HepG2 (cell line): Measurements from ENCODE around the gene MICAL3. TPM values are rescaled to one million over a fixed set of nuclear protein-coding genes. Genes with fewer than 3 reads are reported as not detected.

Experiments
- ATM ChIP-seq: fragments of 450-650 bp; IDR thresholded peaks from 2 replicates; pipeline ENCODE4 v1.7.1; 2017; ENCODE audit warnings: mild to moderate bottlenecking, borderline replicate concordance
- BCLAF1 ChIP-seq: fragments of 450-650 bp; IDR thresholded peaks from 2 replicates; pipeline ENCODE4 v1.6.1; 2017; ENCODE audit warnings: mild to moderate bottlenecking
- GATAD2A ChIP-seq: IDR thresholded peaks from 2 replicates; pipeline ENCODE4 v1.6.1; 2016
- IKZF5 ChIP-seq: IDR thresholded peaks from 2 replicates; pipeline ENCODE4 v1.6.1; 2018; ENCODE audit warnings: missing genetic modification reagents, mild to moderate bottlenecking, missing compliant biosample characterization
- MZF1 ChIP-seq: sonication (generic); formaldehyde crosslinking; IDR thresholded peaks from 2 replicates; pipeline ENCODE4 v1.8.1; 2023; ENCODE audit warnings: mild to moderate bottlenecking, missing genetic modification reagents, borderline replicate concordance
- NCOA5 ChIP-seq: sonication (generic); formaldehyde crosslinking; IDR thresholded peaks from 2 replicates; pipeline ENCODE4 v1.4.0; 2020; ENCODE audit warnings: missing genetic modification reagents
- NFKBIZ ChIP-seq: IDR thresholded peaks from 2 replicates; pipeline ENCODE4 v1.6.1; 2018; ENCODE audit warnings: missing genetic modification reagents, missing compliant biosample characterization
- NR2F6 ChIP-seq, 2 experiments: IDR thresholded peaks; 2 replicates each; pipeline ENCODE4 v1.6.1; 2016; ENCODE audit warnings: antibody characterized with exemption in 1 of 2, mild to moderate bottlenecking in 1 of 2
- POGK ChIP-seq: sonication (generic); formaldehyde crosslinking; conservative IDR thresholded peaks from 2 replicates; pipeline ENCODE4 v1.8.0; 2022; ENCODE audit warnings: mild to moderate bottlenecking, moderate library complexity, missing genetic modification reagents
- POGZ ChIP-seq: sonication (generic); formaldehyde crosslinking; IDR thresholded peaks from 2 replicates; pipeline ENCODE4 v1.4.0; 2020; ENCODE audit warnings: mild to moderate bottlenecking, missing genetic modification reagents
- SNAPC2 ChIP-seq: sonication (generic); formaldehyde crosslinking; IDR thresholded peaks from 2 replicates; pipeline ENCODE4 v1.8.1; 2022; ENCODE audit warnings: mild to moderate bottlenecking, missing genetic modification reagents
- TIGD3 ChIP-seq: sonication (generic); formaldehyde crosslinking; IDR thresholded peaks from 2 replicates; pipeline ENCODE4 v1.5.1; 2020; ENCODE audit warnings: mild to moderate bottlenecking, missing genetic modification reagents, borderline replicate concordance
- TOE1 ChIP-seq: sonication (generic); formaldehyde crosslinking; IDR thresholded peaks from 2 replicates; pipeline ENCODE4 v1.4.0; 2020; ENCODE audit warnings: mild to moderate bottlenecking, missing genetic modification reagents
- TRIM22 ChIP-seq: fragments of 450-650 bp; IDR thresholded peaks from 2 replicates; pipeline ENCODE4 v1.6.1; 2017
- ZBTB20 ChIP-seq: sonication (generic); formaldehyde crosslinking; IDR thresholded peaks from 2 replicates; pipeline ENCODE4 v1.8.1; 2023; ENCODE audit warnings: missing genetic modification reagents, low read depth, mild to moderate bottlenecking, borderline replicate concordance
- ZFP37 ChIP-seq: sonication (generic); formaldehyde crosslinking; IDR thresholded peaks from 2 replicates; pipeline ENCODE4 v1.4.0; 2020; ENCODE audit warnings: missing genetic modification reagents, borderline replicate concordance
- ZNF20 ChIP-seq: sonication (generic); formaldehyde crosslinking; IDR thresholded peaks from 2 replicates; pipeline ENCODE4 v1.4.0; 2020; ENCODE audit warnings: mild to moderate bottlenecking, moderate library complexity, missing genetic modification reagents
- ZNF317 ChIP-seq: sonication (generic); formaldehyde crosslinking; IDR thresholded peaks from 2 replicates; pipeline ENCODE4 v1.5.0; 2020; ENCODE audit warnings: mild to moderate bottlenecking, missing genetic modification reagents
- ZNF577 ChIP-seq: sonication (generic); formaldehyde crosslinking; IDR thresholded peaks from 2 replicates; pipeline ENCODE4 v1.4.0; 2020; ENCODE audit warnings: mild to moderate bottlenecking, low read depth, missing genetic modification reagents, borderline replicate concordance
- ZNF747 ChIP-seq: sonication (generic); formaldehyde crosslinking; IDR thresholded peaks from 2 replicates; pipeline ENCODE4 v1.8.1; 2023; ENCODE audit warnings: missing genetic modification reagents, mild to moderate bottlenecking, borderline replicate concordance
- ZNF749 ChIP-seq: sonication (generic); formaldehyde crosslinking; IDR thresholded peaks from 2 replicates; pipeline ENCODE4 v1.8.0; 2022; ENCODE audit warnings: mild to moderate bottlenecking, missing genetic modification reagents, moderate library complexity, borderline replicate concordance
- polyA plus RNA-seq, 8 experiments: library from polyadenylated mRNA; depleted of rRNA in 3 of 8; stranded (reverse) in 7 of 8; unstranded in 1 of 8; fragments of >200 nt; fragmentation: Illumina TruSeq in 4 of 8; extraction: Trizol in 4 of 8; gene quantifications; 2 replicates each; pipeline versions ENCODE4 v1.2.1 to v1.2.3, GENCODE V29; 2011 to 2016; ENCODE audit warnings: low read depth in 4 of 8, missing spikeins in 1 of 8, mixed read lengths in 1 of 8; ENCODE audit not compliant: insufficient read depth in 1 of 8
- total RNA-seq, 5 experiments: library from RNA; depleted of rRNA; stranded (reverse); fragments of >200 nt; fragmentation: Illumina TruSeq; extraction: Trizol; gene quantifications; 2 replicates each; pipeline ENCODE4 v1.2.3, GENCODE V29; 2016; ENCODE audit warnings: low read depth in 1 of 5

Gene MICAL3
- total and polyA plus RNA-seq, 2 of the 13 experiments (the other 11 are each of a cell fraction or from before 2014, with no cell fraction given): 5.3 to 12.5 TPM

GRCh38 chr22:18001040-18001893, 23.1 kb downstream of the MICAL3 start (continued):
- TF ChIP-seq NFKBIZ (CRISPR knock-in tag): no peak
- no peak for TF ChIP-seq TOE1 (CRISPR knock-in tag)
- no peak for TF ChIP-seq TIGD3 (CRISPR knock-in tag)
- no peak for TF ChIP-seq ZNF20
- TF ChIP-seq TRIM22: no peak
- no peak for TF ChIP-seq ATM
- TF ChIP-seq SNAPC2 (CRISPR knock-in tag): no peak
- TF ChIP-seq ZNF577 (CRISPR knock-in tag): no peak
- peak; percentile 94 for TF ChIP-seq POGZ (CRISPR knock-in tag)
- no peak for TF ChIP-seq ZNF747 (CRISPR knock-in tag)
- no peak for TF ChIP-seq BCLAF1
- TF ChIP-seq IKZF5 (CRISPR knock-in tag): peak; percentile 31; the same call in 1 of the 2 replicates
- TF ChIP-seq GATAD2A: no peak
- TF ChIP-seq ZNF317 (CRISPR knock-in tag): no peak
- no peak; the same call in 1 of the 2 replicates for TF ChIP-seq ZBTB20
- TF ChIP-seq MZF1 (CRISPR knock-in tag): no peak
- TF ChIP-seq NR2F6 (IDR thresholded peaks at IDR 0.05): no peak
- TF ChIP-seq NR2F6 (CRISPR knock-in tag; IDR thresholded peaks at IDR 0.05): peak; percentile 26; the same call in 1 of the 2 replicates
- peak; percentile 82 for TF ChIP-seq POGK (CRISPR knock-in tag)
- TF ChIP-seq NCOA5 (CRISPR knock-in tag): no peak
- no peak for TF ChIP-seq ZNF749 (CRISPR knock-in tag)
- 0 out of 2 replicates have a peak, but pooled peaks have one; percentile 12 for TF ChIP-seq ZFP37 (CRISPR knock-in tag)
